Trophoblast cell (in vitro differentiated cells and primary cell): Measurements from ENCODE around the gene CYTH4.

ENCODE experiments used
- DNase-seq, 2 donors: peaks; one replicate each; pipeline ENCODE4 v3.0.0-alpha.2; 2016
- H2AFZ ChIP-seq: 2 replicates; pipeline ENCODE4 v1.6.1; 2013; ENCODE audit warnings: low read length, moderate library complexity, mild to moderate bottlenecking; ENCODE audit not compliant: insufficient read depth, poor library complexity
- H2AK5ac ChIP-seq: 2 replicates; pipeline ENCODE4 v1.6.1; 2013; ENCODE audit warnings: mild to moderate bottlenecking, low read length
- H2BK120ac ChIP-seq: 2 replicates; pipeline ENCODE4 v1.6.1; 2013; ENCODE audit warnings: low read length, mild to moderate bottlenecking, moderate library complexity; ENCODE audit not compliant: insufficient read depth, poor library complexity
- H2BK12ac ChIP-seq: 2 replicates; pipeline ENCODE4 v1.6.1; 2013; ENCODE audit warnings: mild to moderate bottlenecking, low read length, moderate library complexity
- H2BK5ac ChIP-seq: 2 replicates; pipeline ENCODE4 v1.6.1; 2013; ENCODE audit warnings: low read length, low read depth, moderate library complexity, mild to moderate bottlenecking; ENCODE audit not compliant: poor library complexity
- H3K14ac ChIP-seq: 2 replicates; pipeline ENCODE4 v1.6.1; 2013; ENCODE audit warnings: mild to moderate bottlenecking, low read length
- H3K18ac ChIP-seq: 2 replicates; pipeline ENCODE4 v1.6.1; 2013; ENCODE audit warnings: mild to moderate bottlenecking, low read length
- H3K23ac ChIP-seq: 2 replicates; pipeline ENCODE4 v1.6.1; 2013; ENCODE audit warnings: low read length
- H3K27ac ChIP-seq: 2 replicates; pipeline ENCODE4 v1.5.1; 2013; ENCODE audit warnings: low read depth, mild to moderate bottlenecking, inconsistent platforms, low read length, moderate library complexity
- H3K27me3 ChIP-seq: 2 replicates; pipeline ENCODE4 v1.6.1; 2013; ENCODE audit warnings: inconsistent platforms, mild to moderate bottlenecking, low read length, moderate library complexity; ENCODE audit not compliant: insufficient read depth
- H3K36me3 ChIP-seq, 2 experiments: 1 replicate in 1 of 2; 2 replicates in 1 of 2; pipeline ENCODE4 v1.6.1; 2013; ENCODE audit warnings: low read length in 2 of 2, mild to moderate bottlenecking in 2 of 2, moderate library complexity in 1 of 2; ENCODE audit not compliant: insufficient read depth in 2 of 2, control insufficient read depth in 1 of 2
- H3K4ac ChIP-seq: 2 replicates; pipeline ENCODE4 v1.6.1; 2013; ENCODE audit warnings: low read depth, mild to moderate bottlenecking, low read length, moderate library complexity
- H3K4me1 ChIP-seq, 2 experiments: 1 replicate in 1 of 2; 2 replicates in 1 of 2; pipeline ENCODE4 v1.6.1; 2013; ENCODE audit warnings: low read length in 2 of 2, mild to moderate bottlenecking in 2 of 2, moderate library complexity in 1 of 2; ENCODE audit not compliant: insufficient read depth in 2 of 2, control insufficient read depth in 1 of 2
- H3K4me2 ChIP-seq: 2 replicates; pipeline ENCODE4 v1.6.1; 2013; ENCODE audit warnings: inconsistent platforms, mild to moderate bottlenecking, low read length, moderate library complexity
- H3K4me3 ChIP-seq: 2 replicates; pipeline ENCODE4 v1.5.1; 2013; ENCODE audit warnings: mild to moderate bottlenecking, low read depth, low read length, inconsistent platforms
- H3K79me1 ChIP-seq: one replicate; pipeline ENCODE4 v1.6.1; 2013; ENCODE audit warnings: low read length
- H3K79me2 ChIP-seq: 2 replicates; pipeline ENCODE4 v1.6.1; 2013; ENCODE audit warnings: low read length, mild to moderate bottlenecking; ENCODE audit not compliant: control insufficient read depth, insufficient read depth, poor library complexity
- H3K9ac ChIP-seq: 2 replicates; pipeline ENCODE4 v1.6.1; 2013; ENCODE audit warnings: mild to moderate bottlenecking, low read length
- H3K9me3 ChIP-seq: 2 replicates; pipeline ENCODE4 v1.6.1; 2013; ENCODE audit warnings: low read depth, mild to moderate bottlenecking, control low read depth, inconsistent platforms, low read length; ENCODE audit not compliant: insufficient read depth
- H4K12ac ChIP-seq: 2 replicates; pipeline ENCODE4 v1.6.1; 2013; ENCODE audit warnings: low read depth, mild to moderate bottlenecking, low read length, moderate library complexity
- H4K8ac ChIP-seq: 2 replicates; pipeline ENCODE4 v1.6.1; 2013; ENCODE audit warnings: low read depth, mild to moderate bottlenecking, low read length, moderate library complexity
- H4K91ac ChIP-seq: one replicate; pipeline ENCODE4 v1.6.1; 2013; ENCODE audit warnings: low read depth, mild to moderate bottlenecking, low read length, moderate library complexity
- WGBS: extraction: QIAGEN DNeasy Blood & Tissue Kit; methylation state at CpG from one replicate; pipeline ENCODE4 v1.1.7; 2013; ENCODE audit warnings: missing lambda C conversion rate; ENCODE audit not compliant: insufficient read length, insufficient coverage; ENCODE audit errors: extremely low coverage; 5-methylcytosine and 5-hydroxymethylcytosine counted together

Gene CYTH4

DNA sequence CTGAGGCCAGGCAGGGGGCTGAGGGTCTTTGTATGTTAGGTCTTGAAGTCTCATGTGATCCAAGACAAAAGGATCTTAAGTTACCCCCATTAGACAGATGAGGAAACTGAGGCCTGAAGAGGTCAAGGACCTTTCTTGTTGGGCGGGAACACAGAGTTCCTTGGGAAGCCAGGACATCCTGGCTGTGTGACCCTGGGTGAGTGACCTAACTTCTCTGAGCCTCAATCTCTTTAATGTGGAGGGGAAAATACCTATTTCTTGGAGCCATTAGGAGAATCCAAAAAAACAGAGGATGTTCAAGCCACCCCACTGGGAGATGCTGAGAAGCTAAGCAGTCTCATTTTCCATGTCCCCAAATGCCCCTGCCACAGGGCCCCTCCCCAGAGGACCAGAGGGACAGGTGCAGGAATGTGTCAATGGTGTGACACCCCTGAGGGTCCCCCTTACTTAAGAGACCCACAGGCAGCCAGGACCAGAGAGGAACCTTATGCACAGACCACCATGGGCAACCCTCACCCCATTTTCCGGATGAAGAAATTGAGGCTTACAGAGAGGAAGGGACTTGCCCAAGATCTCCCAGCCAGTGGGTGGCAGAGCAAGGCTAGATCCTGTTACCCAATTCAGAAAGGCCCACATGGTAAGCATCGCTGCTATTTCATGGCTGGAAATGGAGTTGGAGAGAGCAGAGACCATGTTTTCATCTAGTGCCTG, 46.3 kb upstream of the CYTH4 start:
- H3K9me3 ChIP-seq = no peaks in the 10 kb centered on the region
- no peaks in the 10 kb centered on the region for H3K79me2 ChIP-seq
- H2BK120ac ChIP-seq = no peak overlapping the region
- H3K79me1 ChIP-seq = no peaks in the 10 kb centered on the region
- no peak overlapping the region for H3K4ac ChIP-seq
- WGBS = no CpG with 5 or more reads among the region's 3 CpGs
- H2AFZ ChIP-seq = no peak overlapping the region
- no peak overlapping the region for H4K12ac ChIP-seq
- no peak overlapping the region for H3K14ac ChIP-seq
- H3K27ac ChIP-seq = no peak overlapping the region
- H3K18ac ChIP-seq = no peak overlapping the region
- no peak overlapping the region for H3K4me2 ChIP-seq
- no peak overlapping the region for H2BK12ac ChIP-seq
- H3K27me3 ChIP-seq = no peaks in the 10 kb centered on the region
- H3K4me3 ChIP-seq = no peak overlapping the region
- H4K91ac ChIP-seq = no peak overlapping the region
- H3K36me3 ChIP-seq = no peaks in the 10 kb centered on the region
- DNase-seq = no peak
- H3K9ac ChIP-seq = no peak overlapping the region
- H3K4me1 ChIP-seq = no peaks in the 10 kb centered on the region
- H2BK5ac ChIP-seq = no peak overlapping the region
- H3K23ac ChIP-seq = no peak overlapping the region
- no peak overlapping the region for H4K8ac ChIP-seq
- H2AK5ac ChIP-seq = no peak overlapping the region

DNA sequence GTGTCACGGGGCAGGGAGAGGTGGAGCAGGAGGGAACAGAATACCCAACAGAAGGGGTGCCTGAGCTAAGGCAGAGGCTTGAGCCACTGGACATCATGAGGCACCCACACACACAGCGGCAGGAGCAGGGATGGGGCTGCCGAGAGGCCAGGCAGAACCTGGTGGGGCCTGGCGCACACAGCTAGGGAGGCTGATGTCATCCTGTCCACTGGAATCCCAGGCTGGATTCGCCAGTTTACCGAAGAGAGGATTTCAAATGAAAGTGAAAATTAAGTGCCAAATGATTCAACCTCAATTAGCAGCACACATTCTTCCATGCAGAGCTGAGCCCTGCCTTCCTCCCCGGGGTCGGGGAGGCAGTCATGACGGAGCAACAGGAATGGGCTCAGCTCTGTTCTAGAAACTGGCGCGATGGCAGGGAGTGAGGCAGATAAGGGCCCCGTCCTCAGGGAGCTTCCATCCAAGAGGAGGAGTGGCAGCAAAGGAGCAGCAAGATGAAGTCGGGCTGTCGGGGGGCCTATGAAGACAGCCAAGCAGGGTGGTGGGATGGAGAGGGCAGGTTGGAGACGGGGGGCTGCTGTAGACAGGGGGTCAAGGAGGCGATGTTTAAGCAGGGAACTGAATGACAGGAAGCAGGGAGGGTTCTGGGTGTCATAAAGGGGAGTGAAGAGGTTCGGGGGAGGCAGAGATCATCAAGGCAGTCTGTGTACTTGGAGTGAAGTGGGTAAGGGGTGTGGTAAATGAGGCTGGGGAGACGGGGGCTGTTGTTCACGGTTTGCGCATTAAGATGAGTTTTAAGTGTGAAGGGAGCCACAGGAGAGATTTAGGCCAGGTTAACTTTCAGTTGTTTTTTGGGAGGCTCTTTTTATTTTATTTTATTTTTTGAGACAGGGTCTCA, 44.7 kb upstream of the CYTH4 start:
- no peak overlapping the region for H4K12ac ChIP-seq
- no peak overlapping the region for H2BK120ac ChIP-seq
- no peak overlapping the region for H3K9ac ChIP-seq
- H3K79me2 ChIP-seq = no peaks in the 10 kb centered on the region
- H3K27me3 ChIP-seq = no peaks in the 10 kb centered on the region
- H4K8ac ChIP-seq = no peak overlapping the region
- WGBS = no CpG with 5 or more reads among the region's 20 CpGs
- H4K91ac ChIP-seq = no peak overlapping the region
- no peaks in the 10 kb centered on the region for H3K36me3 ChIP-seq
- no peak overlapping the region for H3K4me3 ChIP-seq
- H2BK5ac ChIP-seq = no peak overlapping the region
- no peak overlapping the region for H3K4ac ChIP-seq
- H3K79me1 ChIP-seq = no peaks in the 10 kb centered on the region
- H3K18ac ChIP-seq = no peak overlapping the region
- no peak overlapping the region for H2AK5ac ChIP-seq
- H2AFZ ChIP-seq = no peak overlapping the region
- H3K4me1 ChIP-seq = peaks cover 0 to 3% of the 10 kb centered on the region in 2 experiments
- no peak overlapping the region for H3K23ac ChIP-seq
- no peak overlapping the region for H3K27ac ChIP-seq
- no peak overlapping the region for H3K14ac ChIP-seq
- H2BK12ac ChIP-seq = no peak overlapping the region
- H3K9me3 ChIP-seq = no peaks in the 10 kb centered on the region
- H3K4me2 ChIP-seq = no peak overlapping the region
- DNase-seq = no peak

- H3K14ac ChIP-seq = no peak overlapping the region
Measured at GRCh38 chr22:37239336-37240239, 42.7 kb upstream of the CYTH4 start.

GRCh38 chr22:37240240-37240940, 41.9 kb upstream of the CYTH4 start:
- Histone ChIP-seq H3K4me2 (no peak overlapping the region), H4K8ac (no peak overlapping the region), H3K4me1 (peaks cover 0 to 9% of the 10 kb centered on the region in 2 experiments), H2AFZ (no peak overlapping the region), H2BK5ac (no peak overlapping the region), H3K4ac (no peak overlapping the region), H3K36me3 (no peaks in the 10 kb centered on the region), H2BK120ac (no peak overlapping the region), H2AK5ac (no peak overlapping the region), H4K91ac (no peak overlapping the region), H3K9ac (no peak overlapping the region), H3K27me3 (no peaks in the 10 kb centered on the region), H3K79me1 (no peaks in the 10 kb centered on the region), H3K9me3 (no peaks in the 10 kb centered on the region), H3K4me3 (no peak overlapping the region), H3K18ac (no peak overlapping the region), H3K27ac (no peak overlapping the region), H2BK12ac (no peak overlapping the region), H3K79me2 (no peaks in the 10 kb centered on the region), H3K23ac (no peak overlapping the region), H3K14ac (no peak overlapping the region), H4K12ac (no peak overlapping the region)
- no peak for DNase-seq
- whole genome bisulfite sequencing = no CpG with 5 or more reads among the region's 11 CpGs

More at GRCh38 chr22:37239336-37240239, 42.7 kb upstream of the CYTH4 start:
- Histone ChIP-seq H2AK5ac (no peak overlapping the region), H3K4me1 (peaks cover 0 to 9% of the 10 kb centered on the region in 2 experiments), H3K9me3 (no peaks in the 10 kb centered on the region), H3K36me3 (no peaks in the 10 kb centered on the region), H3K9ac (no peak overlapping the region), H2AFZ (no peak overlapping the region), H3K4me3 (no peak overlapping the region), H4K12ac (no peak overlapping the region), H3K4me2 (no peak overlapping the region), H4K8ac (no peak overlapping the region), H3K4ac (no peak overlapping the region), H2BK12ac (no peak overlapping the region), H3K27ac (no peak overlapping the region), H4K91ac (no peak overlapping the region), H2BK120ac (no peak overlapping the region), H3K23ac (no peak overlapping the region), H3K79me1 (no peaks in the 10 kb centered on the region), H3K27me3 (no peaks in the 10 kb centered on the region), H3K79me2 (no peaks in the 10 kb centered on the region), H2BK5ac (no peak overlapping the region), H3K18ac (no peak overlapping the region)
- no CpG with 5 or more reads among the region's 10 CpGs for WGBS
- no peak for DNase-seq
